CD4-positive, alpha-beta T cell treated with Interleukin-10 for 1 hour (primary cell): ENCODE measurements around the gene LMBR1L.
"Not testable (repeated sequence)": the region's sequence is repeated elsewhere in the genome, so short reads cannot be mapped to it uniquely, and the experiment has no call there.

Source experiments
- DNase-seq: peaks from one replicate; pipeline ENCODE4 v3.0.0-alpha.2; 2020

Gene LMBR1L

GRCh38 chr12:49110464-49111155 is at the start of gene LMBR1L:
Gene LMBR1L (minus strand): TSS chr12:49110847. CDS start chr12:49110555, 292 bp downstream.
- DNase-seq: peak; percentile 98

- no peak for DNase-seq
Observed at GRCh38 chr12:49160399-49160798, 49.8 kb upstream of the LMBR1L start.

GRCh38 chr12:49154221-49154620 is 43.6 kb upstream of the LMBR1L start:
- DNase-seq: no peak

- no peak for DNase-seq
Observed at GRCh38 chr12:49147384-49147783, 36.7 kb upstream of the LMBR1L start.

GRCh38 chr12:49146406-49146805 is 35.8 kb upstream of the LMBR1L start:
- DNase-seq: no peak

GRCh38 chr12:49144384-49144783 is 33.7 kb upstream of the LMBR1L start:
- no peak for DNase-seq

- DNase-seq: no peak
Observed at GRCh38 chr12:49138999-49139398, 28.4 kb upstream of the LMBR1L start.

GRCh38 chr12:49138587-49138986 is 27.9 kb upstream of the LMBR1L start:
- DNase-seq: no peak

- no peak for DNase-seq
Observed at GRCh38 chr12:49137476-49137875, 26.8 kb upstream of the LMBR1L start.

- DNase-seq: not testable (repeated sequence)
Observed at GRCh38 chr12:49136997-49137396, 26.4 kb upstream of the LMBR1L start.

GRCh38 chr12:49133590-49133989 is 22.9 kb upstream of the LMBR1L start:
- no peak for DNase-seq

GRCh38 chr12:49133014-49133413 is 22.4 kb upstream of the LMBR1L start:
- DNase-seq: no peak

GRCh38 chr12:49131894-49132461 is 21.3 kb upstream of the LMBR1L start:
- DNase-seq: no peak

GRCh38 chr12:49131051-49131893 is 20.6 kb upstream of the LMBR1L start, which contains the start of gene TUBA1B:
Gene TUBA1B (minus strand): TSS chr12:49131395. CDS start chr12:49131300, 95 bp downstream.
- peak; percentile 93 for DNase-seq

GRCh38 chr12:49130151-49131050 is 19.8 kb upstream of the LMBR1L start:
- peak; percentile 95 for DNase-seq

- DNase-seq: no peak
Observed at GRCh38 chr12:49129332-49130150, 18.9 kb upstream of the LMBR1L start.

- not testable (repeated sequence) for DNase-seq
Observed at GRCh38 chr12:49127971-49128370, 17.3 kb upstream of the LMBR1L start.

- no peak for DNase-seq
Observed at GRCh38 chr12:49126852-49127763, 16.5 kb upstream of the LMBR1L start.

GRCh38 chr12:49121047-49121696 is 10.5 kb upstream of the LMBR1L start:
- DNase-seq: no peak

- no peak for DNase-seq
Observed at GRCh38 chr12:49111206-49111605, 559 bp upstream of the LMBR1L start.
